HepG2 (cell line): ENCODE results near the gene AGBL1. TPM values are rescaled to one million over a fixed set of nuclear protein-coding genes. Genes with fewer than 3 reads are reported as not detected.

Experiments used
- ATAC-seq: fragments of 200-7000 bp; cut with Tn5 transposase; 3 replicates; pipeline ENCODE4 v1.9.1; 2020; ENCODE audit warnings: mild to moderate bottlenecking, moderate library complexity
- BruUV-seq: library from RNA; stranded (reverse); fragments of 400-500 nt; replicated peaks from 2 replicates; lab custom pipeline; 2021; lab: Mats Ljungman, UMichigan
- CTCF ChIA-PET: fragments of 300-600 bp; formaldehyde crosslinking; extraction: SDS; loops from one replicate; lab custom pipeline; 2021; ENCODE audit warnings: low total read pairs, inconsistent platforms, low intra/inter-chr PET ratio; lab: Yijun Ruan, JAX
- POLR2A ChIA-PET: fragments of 350-600 bp; sonication (Branson Sonifier 250); formaldehyde crosslinking; loops from one replicate; lab custom pipeline; 2020; ENCODE audit warnings: antibody characterized with exemption, inconsistent platforms; lab: Yijun Ruan, JAX
- DNase-seq: peaks from one replicate; pipeline ENCODE4 v3.0.0-alpha.2; 2015; ENCODE audit warnings: low spot score
- FAIRE-seq: peaks from 3 replicates; lab custom pipeline; 2011; peaks lifted over from hg19 to GRCh38; lab: Jason Lieb, UNC
- H2AFZ ChIP-seq: one replicate; pipeline ENCODE4 v1.6.1; 2011; ENCODE audit warnings: low read length, inconsistent platforms
- H3K27ac ChIP-seq: fragments of 300-600 bp; 3 replicates; pipeline ENCODE4 v1.8.0; 2011; ENCODE audit warnings: mixed run types, mild to moderate bottlenecking, mixed read lengths, low read length, inconsistent platforms; ENCODE audit not compliant: insufficient read depth; ENCODE audit errors: extremely low read length
- H3K27me3 ChIP-seq, 2 experiments: fragments of 200-600 bp in 1 of 2; 2 replicates in 1 of 2; 3 replicates in 1 of 2; pipeline versions ENCODE4 v1.6.0 to v1.8.0; 2011; ENCODE audit warnings: low read length in 2 of 2, mild to moderate bottlenecking in 2 of 2, moderate library complexity in 2 of 2, inconsistent platforms in 1 of 2; ENCODE audit not compliant: insufficient read depth in 2 of 2, control insufficient read depth in 1 of 2
- H3K36me3 ChIP-seq, 2 experiments: fragments of 200-600 bp in 1 of 2; replicated peaks in 1 of 2; 2 replicates in 1 of 2; 3 replicates in 1 of 2; pipeline versions ENCODE4 v1.5.1 to v1.8.0; 2011; ENCODE audit warnings: low read length in 2 of 2, inconsistent platforms in 1 of 2; ENCODE audit not compliant: insufficient read depth in 2 of 2, control insufficient read depth in 1 of 2
- H3K4me1 ChIP-seq: 2 replicates; pipeline ENCODE4 v1.5.1; 2012; ENCODE audit warnings: low read length, inconsistent platforms; ENCODE audit not compliant: insufficient read depth
- H3K4me2 ChIP-seq: 2 replicates; pipeline ENCODE4 v1.6.0; 2011; ENCODE audit warnings: low read depth, low read length, inconsistent platforms
- H3K4me3 ChIP-seq, 3 experiments: fragments of 200-600 bp in 1 of 3; sonication (generic), shearing (Covaris generic) in 1 of 3; replicated peaks in 1 of 3; 2 replicates each; pipeline ENCODE4 v1.5.1; 2011 to 2016; ENCODE audit warnings: low read length in 3 of 3, inconsistent platforms in 2 of 3, low read depth in 2 of 3, mild to moderate bottlenecking in 2 of 3, control low read depth in 1 of 3, mixed read lengths in 1 of 3; ENCODE audit not compliant: insufficient read depth in 1 of 3
- H3K79me2 ChIP-seq: one replicate; pipeline ENCODE4 v1.6.1; 2011; ENCODE audit warnings: low read length, inconsistent platforms; ENCODE audit not compliant: insufficient read depth
- H3K9ac ChIP-seq: 2 replicates; pipeline ENCODE4 v1.6.0; 2011; ENCODE audit warnings: mild to moderate bottlenecking, low read depth, low read length, inconsistent platforms; ENCODE audit not compliant: insufficient read depth
- H3K9me3 ChIP-seq: 2 replicates; pipeline ENCODE4 v1.5.1; 2012; ENCODE audit warnings: mild to moderate bottlenecking, low read length
- H4K20me1 ChIP-seq: 2 replicates; pipeline ENCODE4 v1.6.0; 2011; ENCODE audit warnings: inconsistent platforms, mild to moderate bottlenecking, low read length, moderate library complexity; ENCODE audit not compliant: insufficient read depth
- CREBL2 ChIP-seq: sonication (generic); formaldehyde crosslinking; IDR thresholded peaks from 2 replicates; pipeline ENCODE4 v1.8.1; 2023; ENCODE audit warnings: missing genetic modification reagents, mild to moderate bottlenecking, borderline replicate concordance
- EZH2 ChIP-seq: conservative IDR thresholded peaks from 2 replicates; pipeline ENCODE4 v1.6.1; 2012; ENCODE audit warnings: mild to moderate bottlenecking, low read depth, low read length, moderate library complexity
- GTF2F1 ChIP-seq: fragments of 150-350 bp; IDR thresholded peaks from 2 replicates; pipeline ENCODE4 v1.6.1; 2014; ENCODE audit warnings: low read length
- NFE2L2 ChIP-seq: fragments of 150-350 bp; IDR thresholded peaks from 2 replicates; pipeline ENCODE4 v1.6.1; 2014; ENCODE audit warnings: low read length
- RFXAP ChIP-seq: sonication (generic); formaldehyde crosslinking; IDR thresholded peaks from 2 replicates; pipeline ENCODE4 v1.4.0; 2020; ENCODE audit warnings: missing genetic modification reagents, borderline replicate concordance
- SIN3A ChIP-seq: IDR thresholded peaks from 2 replicates; pipeline ENCODE4 v1.6.1; 2011; ENCODE audit warnings: low read depth, mild to moderate bottlenecking, control low read depth, low read length, borderline replicate concordance
- ZBTB3 ChIP-seq: sonication (generic); formaldehyde crosslinking; IDR thresholded peaks from 2 replicates; pipeline ENCODE4 v1.4.0; 2020; ENCODE audit warnings: low read depth, mild to moderate bottlenecking, moderate library complexity, missing genetic modification reagents, borderline replicate concordance
- ZC3H4 ChIP-seq: sonication (generic); formaldehyde crosslinking; IDR thresholded peaks from 2 replicates; pipeline ENCODE4 v1.4.0; 2020; ENCODE audit warnings: missing genetic modification reagents, borderline replicate concordance
- ZMAT3 ChIP-seq: sonication (generic); formaldehyde crosslinking; conservative IDR thresholded peaks from 2 replicates; pipeline ENCODE4 v1.7.0; 2021; ENCODE audit warnings: missing genetic modification reagents
- ZNF326 ChIP-seq: sonication (generic); formaldehyde crosslinking; IDR thresholded peaks from 2 replicates; pipeline ENCODE4 v1.4.0; 2020; ENCODE audit warnings: missing genetic modification reagents, borderline replicate concordance
- ZNF790 ChIP-seq: sonication (generic); formaldehyde crosslinking; IDR thresholded peaks from 2 replicates; pipeline ENCODE4 v1.8.0; 2022; ENCODE audit warnings: missing genetic modification reagents, mild to moderate bottlenecking, borderline replicate concordance
- WGBS: methylation state at CpG from one replicate; pipeline ENCODE4 v1.1.6; 2017; ENCODE audit warnings: low lambda C conversion rate; 5-methylcytosine and 5-hydroxymethylcytosine counted together
- in situ Hi-C: cut with HindIII; loops from 2 replicates; pipeline ENCODE4 v1.10.0; 2017; ENCODE audit warnings: low pct_unique_long_range_greater_than_20kb; ENCODE audit not compliant: extremely low pct_ligation_motif_present
- intact Hi-C: fragments of 100-400 bp; cut with micrococcal nuclease; formaldehyde crosslinking; loops from one replicate; pipeline ENCODE4 v1.10.0; 2022; ENCODE audit not compliant: unreplicated experiment
- polyA plus RNA-seq, 8 experiments: library from polyadenylated mRNA; depleted of rRNA in 3 of 8; stranded (reverse) in 7 of 8; unstranded in 1 of 8; fragments of >200 nt; fragmentation: Illumina TruSeq in 4 of 8; extraction: Trizol in 4 of 8; gene quantifications; 2 replicates each; pipeline versions ENCODE4 v1.2.1 to v1.2.3, GENCODE V29; 2011 to 2016; ENCODE audit warnings: low read depth in 4 of 8, missing spikeins in 1 of 8, mixed read lengths in 1 of 8; ENCODE audit not compliant: insufficient read depth in 1 of 8
- total RNA-seq, 5 experiments: library from RNA; depleted of rRNA; stranded (reverse); fragments of >200 nt; fragmentation: Illumina TruSeq; extraction: Trizol; gene quantifications; 2 replicates each; pipeline ENCODE4 v1.2.3, GENCODE V29; 2016; ENCODE audit warnings: low read depth in 1 of 5

AGBL1 gene
- total and polyA plus RNA-seq, 2 of the 13 experiments (the other 11 are each of a cell fraction or from before 2014, with no cell fraction given), result 0.01 TPM; not detected in 1

DNA sequence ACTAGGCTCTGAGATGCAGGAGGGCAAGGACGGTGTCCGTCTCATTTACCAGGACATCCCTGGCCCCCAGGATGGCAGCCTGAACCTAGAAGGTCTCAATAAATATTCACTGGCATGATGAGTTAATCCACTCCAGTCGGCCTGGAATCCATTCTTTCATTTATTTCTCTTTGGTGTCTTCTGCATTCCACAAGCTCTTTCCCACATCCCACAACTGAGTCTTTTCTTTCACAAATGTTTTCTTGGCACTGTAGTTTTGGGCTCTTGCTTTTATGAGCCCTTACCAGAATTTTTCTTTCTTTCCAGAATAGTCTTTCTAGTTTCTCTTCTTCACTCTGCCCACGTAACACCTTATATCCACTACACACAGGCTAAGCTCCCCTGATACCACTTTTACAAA is 778.0 kb downstream of the AGBL1 start:
- H3K4me3 ChIP-seq, result no peak overlapping the region
- CTCF ChIA-PET, result no interaction called here
- no peak for FAIRE-seq
- intact Hi-C loops, result no loop called here
- peaks cover 97% of the 10 kb centered on the region for H3K9me3 ChIP-seq
- no peaks in the 10 kb centered on the region for H3K4me1 ChIP-seq
- ATAC-seq, result no peak
- BruUV-seq, result no TSS peak
- no peak overlapping the region for H3K4me2 ChIP-seq
- H2AFZ ChIP-seq, result no peak overlapping the region
- H4K20me1 ChIP-seq, result no peaks in the 10 kb centered on the region
- no peak overlapping the region for H3K9ac ChIP-seq
- no peak for DNase-seq
- in situ Hi-C loops, result no loop called here
- no peaks in the 10 kb centered on the region for H3K36me3 ChIP-seq
- H3K27ac ChIP-seq, result no peak overlapping the region
- no peak for TF ChIP-seq ZMAT3 (CRISPR knock-in tag)
- TF ChIP-seq CREBL2 (CRISPR knock-in tag), result no peak
- no peak for TF ChIP-seq EZH2
- TF ChIP-seq SIN3A, result no peak
- TF ChIP-seq ZNF790 (CRISPR knock-in tag), result no peak
- TF ChIP-seq GTF2F1, result no peak
- TF ChIP-seq ZNF326 (CRISPR knock-in tag), result no peak
- TF ChIP-seq ZC3H4 (CRISPR knock-in tag), result no peak
- TF ChIP-seq NFE2L2, result no peak
- TF ChIP-seq RFXAP (CRISPR knock-in tag), result no peak
- no peak for TF ChIP-seq ZBTB3 (CRISPR knock-in tag)
- TF ChIP-seq, all 625 proteins: peak for 0
- no peaks in the 10 kb centered on the region for H3K79me2 ChIP-seq
- WGBS, result 10% methylated on average over 4 of the region's 4 CpGs
- POLR2A ChIA-PET, result no interaction called here
- no peaks in the 10 kb centered on the region for H3K27me3 ChIP-seq
